IMR-90 (cell line): Measurements from ENCODE around the gene DHDH. TPM values are rescaled to one million over a fixed set of nuclear protein-coding genes. Genes with fewer than 3 reads are reported as not detected.
"Not testable (repeated sequence)": the region's sequence is repeated elsewhere in the genome, so short reads cannot be mapped to it uniquely, and the experiment has no call there.

Experiments
- ATAC-seq: fragments of 200-7000 bp; cut with Tn5 transposase; 2 replicates; pipeline ENCODE4 v1.9.1; 2020; ENCODE audit warnings: low read depth, mild to moderate bottlenecking, moderate library complexity
- BruUV-seq: library from RNA; stranded (reverse); fragments of 400-500 nt; replicated peaks from 2 replicates; lab custom pipeline; 2021; lab: Mats Ljungman, UMichigan
- CTCF ChIA-PET: fragments of 300-600 bp; formaldehyde crosslinking; extraction: SDS; loops from one replicate; lab custom pipeline; 2021; ENCODE audit warnings: antibody characterized with exemption; lab: Yijun Ruan, JAX
- POLR2A ChIA-PET: fragments of 300-600 bp; sonication (Branson Sonifier 250); formaldehyde crosslinking; loops from one replicate; lab custom pipeline; 2022; ENCODE audit warnings: antibody characterized with exemption; ENCODE audit not compliant: unreplicated experiment; lab: Charles Lee
- DNase-seq: peaks from one replicate; pipeline ENCODE4 v3.0.0; 2013
- H2AFZ ChIP-seq: replicated peaks from 2 replicates; pipeline ENCODE3; 2013; ENCODE audit warnings: low read length, mild to moderate bottlenecking; ENCODE audit not compliant: poor library complexity
- H2AK5ac ChIP-seq: 2 replicates; pipeline ENCODE4 v1.6.1; 2013; ENCODE audit warnings: low read depth, low read length, inconsistent platforms
- H2AK9ac ChIP-seq: replicated peaks from 2 replicates; pipeline ENCODE3; 2013; ENCODE audit warnings: mild to moderate bottlenecking, low read depth, low read length, moderate library complexity; ENCODE audit not compliant: poor library complexity
- H2BK120ac ChIP-seq: 2 replicates; pipeline ENCODE4 v1.6.1; 2013; ENCODE audit warnings: low read depth, low read length, inconsistent platforms
- H2BK15ac ChIP-seq: 3 replicates; pipeline ENCODE4 v1.6.1; 2013; ENCODE audit warnings: low read depth, low read length, inconsistent platforms
- H2BK20ac ChIP-seq: 2 replicates; pipeline ENCODE4 v1.6.1; 2013; ENCODE audit warnings: low read depth, mild to moderate bottlenecking, inconsistent platforms, low read length, moderate library complexity
- H2BK5ac ChIP-seq: 2 replicates; pipeline ENCODE4 v1.6.1; 2013; ENCODE audit warnings: mild to moderate bottlenecking, low read depth, low read length, inconsistent platforms; ENCODE audit not compliant: poor library complexity, severe bottlenecking
- H3K14ac ChIP-seq: replicated peaks from 2 replicates; pipeline ENCODE4 v1.6.1; 2013; ENCODE audit warnings: low read depth, low read length, inconsistent platforms
- H3K18ac ChIP-seq: 2 replicates; pipeline ENCODE4 v1.6.1; 2013; ENCODE audit warnings: low read depth, low read length, control low read depth
- H3K23ac ChIP-seq: 2 replicates; pipeline ENCODE4 v1.6.1; 2013; ENCODE audit warnings: low read depth, low read length, inconsistent platforms
- H3K27ac ChIP-seq: 2 replicates; pipeline ENCODE4 v1.5.1; 2013; ENCODE audit warnings: mild to moderate bottlenecking, control low read depth, low read length; ENCODE audit not compliant: insufficient read depth
- H3K27me3 ChIP-seq: 2 replicates; pipeline ENCODE4 v1.6.1; 2013; ENCODE audit warnings: low read length; ENCODE audit not compliant: control insufficient read depth, insufficient read depth
- H3K36me3 ChIP-seq: 2 replicates; pipeline ENCODE4 v1.6.1; 2013; ENCODE audit warnings: low read length, mixed read lengths; ENCODE audit not compliant: control insufficient read depth, insufficient read depth
- H3K4ac ChIP-seq: 2 replicates; pipeline ENCODE4 v1.6.1; 2013; ENCODE audit warnings: low read depth, low read length, inconsistent platforms
- H3K4me1 ChIP-seq: 2 replicates; pipeline ENCODE4 v1.6.1; 2013; ENCODE audit warnings: low read length, mixed read lengths; ENCODE audit not compliant: control insufficient read depth, insufficient read depth
- H3K4me2 ChIP-seq: 2 replicates; pipeline ENCODE4 v1.6.1; 2013; ENCODE audit warnings: low read depth, mild to moderate bottlenecking, control low read depth, low read length, moderate library complexity
- H3K4me3 ChIP-seq: 2 replicates; pipeline ENCODE4 v1.5.1; 2013; ENCODE audit warnings: low read depth, mild to moderate bottlenecking, control low read depth, low read length, moderate library complexity; ENCODE audit not compliant: insufficient read depth
- H3K56ac ChIP-seq: 2 replicates; pipeline ENCODE4 v1.6.1; 2013; ENCODE audit warnings: low read length, inconsistent platforms; ENCODE audit not compliant: insufficient read depth; ENCODE audit errors: extremely low read depth
- H3K79me1 ChIP-seq, 2 experiments: 2 replicates each; pipeline ENCODE4 v1.6.1; 2013; ENCODE audit warnings: low read length in 2 of 2, inconsistent platforms in 1 of 2, low read depth in 1 of 2
- H3K9ac ChIP-seq: 2 replicates; pipeline ENCODE4 v1.6.1; 2013; ENCODE audit warnings: low read depth, low read length, control low read depth
- H3K9me1 ChIP-seq: 2 replicates; pipeline ENCODE4 v1.6.1; 2013; ENCODE audit warnings: low read length, inconsistent platforms; ENCODE audit not compliant: insufficient read depth
- H3K9me3 ChIP-seq: 2 replicates; pipeline ENCODE4 v1.6.1; 2013; ENCODE audit warnings: low read length; ENCODE audit not compliant: control insufficient read depth, insufficient read depth
- H4K20me1 ChIP-seq: 2 replicates; pipeline ENCODE4 v1.6.1; 2013; ENCODE audit warnings: low read length, inconsistent platforms; ENCODE audit not compliant: insufficient read depth
- H4K5ac ChIP-seq: 2 replicates; pipeline ENCODE4 v1.6.1; 2013; ENCODE audit warnings: mild to moderate bottlenecking, low read depth, low read length, control low read depth
- H4K8ac ChIP-seq, 2 experiments: 2 replicates each; pipeline ENCODE4 v1.6.1; 2013; ENCODE audit warnings: low read depth in 2 of 2, low read length in 2 of 2, control low read depth in 1 of 2, inconsistent platforms in 1 of 2
- H4K91ac ChIP-seq: 2 replicates; pipeline ENCODE4 v1.6.1; 2013; ENCODE audit warnings: low read depth, low read length, inconsistent platforms; ENCODE audit not compliant: insufficient read depth
- WGBS, 2 experiments: methylation state at CpG; one replicate each; pipeline versions ENCODE4 v1.1.5 to v1.1.7; 2013; ENCODE audit warnings: missing lambda C conversion rate in 2 of 2; ENCODE audit not compliant: insufficient read length in 1 of 2; ENCODE audit errors: extremely low coverage in 2 of 2; 5-methylcytosine and 5-hydroxymethylcytosine counted together
- dilution Hi-C: fragments of 300-500 bp; cut with HindIII; formaldehyde crosslinking; loops from one replicate; pipeline ENCODE4 v1.14.3; 2018; ENCODE audit warnings: low sequenced_read_pairs; ENCODE audit not compliant: unreplicated experiment
- in situ Hi-C: fragments of 300-500 bp; cut with MboI; formaldehyde crosslinking; loops from 3 replicates; pipeline ENCODE4 v1.14.3; 2019; ENCODE audit warnings: low sequenced_read_pairs, inconsistent platforms, mixed read lengths
- intact Hi-C: fragments of 100-400 bp; cut with micrococcal nuclease; formaldehyde crosslinking; loops from 2 replicates; pipeline ENCODE4 v1.10.0; 2022
- polyA plus RNA-seq, 3 experiments: library from polyadenylated mRNA; depleted of rRNA; stranded (reverse); fragments of >200 nt; gene quantifications; 2 replicates each; pipeline ENCODE4 v1.2.3, GENCODE V29; 2012; ENCODE audit warnings: low replicate concordance in 1 of 3
- total RNA-seq: library from RNA; depleted of rRNA; stranded (reverse); fragments of >200 nt; gene quantifications from 2 replicates; pipeline ENCODE4 v1.2.3, GENCODE V29; 2012

DHDH gene
- total and polyA plus RNA-seq, 2 of the 4 experiments (the other 2 are of a cell fraction) = 0.36 to 0.53 TPM

DNA sequence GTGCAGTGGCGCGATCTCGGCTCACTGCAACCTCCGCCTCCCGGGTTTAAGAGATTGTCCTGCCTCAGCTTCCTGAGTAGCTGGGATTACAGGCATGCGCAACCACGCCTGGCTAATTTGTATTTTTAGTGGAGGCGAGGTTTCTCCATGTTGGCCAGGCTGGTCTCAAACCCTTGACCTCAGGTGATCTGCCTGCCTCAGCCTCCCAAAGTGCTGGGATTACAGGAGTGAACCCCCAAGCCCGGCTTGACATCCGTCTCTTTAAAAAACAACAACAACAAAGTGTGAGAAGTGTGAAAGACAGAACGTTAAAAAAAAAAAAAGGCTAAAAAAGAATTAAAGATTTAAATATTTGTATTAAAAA lies 34.1 kb upstream of the DHDH start:
- H3K14ac ChIP-seq, H3K27me3 ChIP-seq, H3K9ac ChIP-seq, in situ Hi-C loops, H2BK15ac ChIP-seq, H3K23ac ChIP-seq, H2AK9ac ChIP-seq, H3K36me3 ChIP-seq, H3K4me1 ChIP-seq, H3K4me3 ChIP-seq, H3K9me3 ChIP-seq, dilution Hi-C loops, H2BK120ac ChIP-seq, H3K27ac ChIP-seq, H3K18ac ChIP-seq, BruUV-seq, H4K20me1 ChIP-seq, DNase-seq, H4K91ac ChIP-seq, H3K9me1 ChIP-seq, ATAC-seq, H3K56ac ChIP-seq, POLR2A ChIA-PET, intact Hi-C loops, H3K4me2 ChIP-seq, H2BK20ac ChIP-seq, H2AFZ ChIP-seq: not testable (repeated sequence)
- CTCF ChIA-PET = interaction anchor here (1.0 kb wide), 1 partner anchor 119 kb away, joined by 4 read pairs; no protein-coding TSS in a partner anchor
- Histone ChIP-seq H3K4ac (peak overlapping the region; percentile 37; the same call in 1 of the 2 replicates), H4K8ac (peak overlapping the region; percentile 24 to 92; a peak in 2 of 4 replicates), H3K79me1 (peaks cover 16 to 37% of the 10 kb centered on the region in 2 experiments), H2AK5ac (0 out of 2 replicates have a peak overlapping the region, but pooled peaks have one; percentile 48), H4K5ac (peak overlapping the region; percentile 55; the same call in 1 of the 2 replicates), H2BK5ac (peak overlapping the region; percentile 18)
- 100% methylated on average over 5 of the region's 11 CpGs; no CpG with 5 or more reads in 1 of the 2 experiments for WGBS, 2 experiments
